GM12891 (cell line): ENCODE results near the gene TSKU.

Experiments
- PAX5 ChIP-seq: IDR thresholded peaks from 2 replicates; pipeline ENCODE4 v1.6.1; 2011; ENCODE audit warnings: low read length, moderate library complexity, mild to moderate bottlenecking; ENCODE audit not compliant: insufficient read depth, severe bottlenecking
- POLR2A ChIP-seq: IDR thresholded peaks from 2 replicates; pipeline ENCODE4 v1.6.1; 2011; ENCODE audit warnings: low read depth, low read length, control low read depth
- POLR2AphosphoS5 ChIP-seq: IDR thresholded peaks from 2 replicates; pipeline ENCODE4 v1.6.1; 2011; ENCODE audit warnings: low read depth, low read length, control low read depth
- POU2F2 ChIP-seq: IDR thresholded peaks from 2 replicates; pipeline ENCODE4 v1.6.1; 2011; ENCODE audit warnings: low read depth, mild to moderate bottlenecking, control low read depth, low read length, moderate library complexity
- SPI1 ChIP-seq: IDR thresholded peaks from 2 replicates; pipeline ENCODE4 v1.6.1; 2011; ENCODE audit warnings: low read depth, low read length, control low read depth
- TAF1 ChIP-seq: IDR thresholded peaks from 2 replicates; pipeline ENCODE4 v1.6.1; 2011; ENCODE audit warnings: low read depth, low read length, control low read depth

GRCh38 chr11:76796511-76797198 lies 13.5 kb downstream of the TSKU start:
- no peak for TF ChIP-seq SPI1
- no peak for TF ChIP-seq POLR2A
- TF ChIP-seq POLR2AphosphoS5 = no peak
- no peak for TF ChIP-seq TAF1
- no peak for TF ChIP-seq PAX5
- no peak for TF ChIP-seq POU2F2
